ENCODE results near the gene STPG4.
"Not testable (repeated sequence)": the region's sequence is repeated elsewhere in the genome, so short reads cannot be mapped to it uniquely, and the experiment has no call there.

STPG4 gene

DNA sequence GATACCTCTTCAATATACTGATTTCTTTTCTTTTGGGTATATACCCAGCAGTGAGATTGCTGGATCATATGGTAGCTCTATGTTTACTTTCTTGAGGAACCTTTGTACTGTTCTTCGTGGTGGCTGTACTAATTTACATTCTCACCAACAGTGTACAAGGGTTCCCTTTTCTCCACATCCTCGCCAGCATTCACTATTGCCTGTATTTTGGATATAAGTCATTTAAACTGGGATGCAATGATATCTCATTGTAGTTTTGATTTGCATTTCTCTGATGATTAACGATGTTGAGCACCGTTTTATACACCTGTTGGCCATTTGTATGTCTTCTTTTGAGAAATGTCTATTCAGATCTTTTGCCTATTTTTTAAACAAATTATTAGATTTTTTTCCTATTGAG is 30.4 kb downstream of the STPG4 start:
- FAIRE-seq: not testable (repeated sequence)

DNA sequence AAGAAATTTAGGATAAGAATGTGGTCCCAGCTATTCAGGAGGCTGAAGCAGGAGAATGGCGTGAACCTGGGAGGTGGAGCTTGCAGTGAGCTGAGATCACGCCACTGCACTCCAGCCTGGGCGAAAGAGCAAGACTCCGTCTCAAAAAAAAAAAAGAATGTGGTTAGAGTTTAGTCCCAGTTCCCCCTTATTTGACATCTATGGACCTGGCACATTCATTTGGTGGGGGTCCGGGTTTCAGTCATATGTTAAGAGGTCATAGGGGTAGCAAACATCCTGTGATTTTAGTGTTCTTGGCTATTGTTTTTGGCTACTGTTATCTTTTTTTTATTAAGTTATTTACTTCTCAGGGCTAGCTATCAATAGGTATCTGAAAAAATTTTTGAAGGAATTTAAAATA is 34.7 kb downstream of the STPG4 start:
- FAIRE-seq: not testable (repeated sequence)

DNA sequence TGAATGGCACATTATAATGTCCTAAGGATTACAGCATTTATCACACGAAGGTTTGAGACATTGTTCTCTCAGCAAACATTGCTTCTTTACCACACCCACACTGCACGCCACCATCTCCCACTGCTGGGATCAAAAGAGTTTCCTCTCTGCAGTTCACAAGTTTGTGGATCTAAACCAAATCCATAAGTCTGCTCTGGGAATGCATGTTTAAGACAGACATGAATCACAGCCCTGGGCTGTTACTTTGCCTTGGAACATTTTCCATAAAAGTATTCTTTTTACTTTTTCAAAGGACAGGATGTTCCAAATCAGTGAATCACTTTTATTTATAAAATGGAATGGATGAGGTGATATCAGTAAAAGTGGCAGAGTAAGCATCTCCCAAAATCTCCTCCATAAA is 36.1 kb downstream of the STPG4 start:
- no peak for FAIRE-seq

GRCh38 chr2:47118581-47118980 is 36.5 kb downstream of the STPG4 start:
- FAIRE-seq: no peak

DNA sequence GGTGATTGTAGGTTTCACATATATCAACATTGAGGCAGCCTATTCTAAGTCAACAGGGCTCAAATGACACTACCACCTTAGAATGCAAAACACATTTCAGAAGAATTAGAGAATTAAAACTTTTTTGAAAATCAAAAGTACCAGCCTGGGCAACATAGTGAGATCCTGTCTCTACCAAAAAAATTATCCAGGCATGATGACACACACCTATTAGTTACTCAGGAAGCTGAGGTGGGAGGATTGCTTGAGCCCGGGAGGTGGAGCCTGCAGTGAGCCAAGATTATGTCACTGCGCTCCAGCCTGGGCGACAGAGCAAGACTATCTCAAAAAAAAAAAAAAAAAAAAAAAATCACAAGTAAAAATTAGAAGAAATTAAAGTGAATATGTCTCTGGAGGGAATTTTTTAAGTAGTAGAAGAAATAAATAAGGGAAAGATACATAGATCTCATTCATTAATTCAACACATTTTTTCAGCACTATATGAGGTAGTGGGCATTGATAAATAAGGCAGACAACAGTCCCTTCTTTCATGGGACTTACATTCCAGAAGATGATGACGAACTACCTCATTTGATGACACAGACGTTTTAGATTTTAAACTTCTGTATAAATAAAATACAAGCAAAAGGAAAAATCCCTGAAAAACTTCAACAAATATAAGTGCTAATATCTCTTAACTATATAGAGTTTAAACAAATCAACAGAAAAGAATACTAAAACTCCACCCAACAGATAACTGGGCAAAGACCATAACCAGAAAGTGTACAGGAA is 42.3 kb downstream of the STPG4 start:
- no peak for FAIRE-seq

DNA sequence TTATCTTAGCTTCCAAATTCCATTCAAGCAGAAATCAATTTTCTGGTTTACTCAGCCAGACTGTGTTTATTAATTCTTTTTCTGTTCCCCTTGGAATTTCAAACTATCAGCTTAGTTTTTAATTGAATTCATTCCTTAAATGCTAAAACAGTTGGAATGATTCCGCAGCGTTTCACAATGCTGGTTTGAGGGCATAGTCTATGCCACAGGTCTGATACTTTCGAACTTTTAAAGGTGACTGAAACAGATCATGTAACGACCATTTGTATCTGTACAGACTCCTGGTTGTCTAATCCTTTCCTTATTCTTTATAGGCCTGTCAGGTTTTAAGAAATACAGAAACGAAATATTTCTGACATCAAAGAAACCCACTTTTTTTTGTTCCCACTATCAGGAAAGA is 45.4 kb downstream of the STPG4 start:
- no peak for FAIRE-seq

GRCh38 chr2:47109007-47109375 is 46.1 kb downstream of the STPG4 start:
- no peak for FAIRE-seq

DNA sequence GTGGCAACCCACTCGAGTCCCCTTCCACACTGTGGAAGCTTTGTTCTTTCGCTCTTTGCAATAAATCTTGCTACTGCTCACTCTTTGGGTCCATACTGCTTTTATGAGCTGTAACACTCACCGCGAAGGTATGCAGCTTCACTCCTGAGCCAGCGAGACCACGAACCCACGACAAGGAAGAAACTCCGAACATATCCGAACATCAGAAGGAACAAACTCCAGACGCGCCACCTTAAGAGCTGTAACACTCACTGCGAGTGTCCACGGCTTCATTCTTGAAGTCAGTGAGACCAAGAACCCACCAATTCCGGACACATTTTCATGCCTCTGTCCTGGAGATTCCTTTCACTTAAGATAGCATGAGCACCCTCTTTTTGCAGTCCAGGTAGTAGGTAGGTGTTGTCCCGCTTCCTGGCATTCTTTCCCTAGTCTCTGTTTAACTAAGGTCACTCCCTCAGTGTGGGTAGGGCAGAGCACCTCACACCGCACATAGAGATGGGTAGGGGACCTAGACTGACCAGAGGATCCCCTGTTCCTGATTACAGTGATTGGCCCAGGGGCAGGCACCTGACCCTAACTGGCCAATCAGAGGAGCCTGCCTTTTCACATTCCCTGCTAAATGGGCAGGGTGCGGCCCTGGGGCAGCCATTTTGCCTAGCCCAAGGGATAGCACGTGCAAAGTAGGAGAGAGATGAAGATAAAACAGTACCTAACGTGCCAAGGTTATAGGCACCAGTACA is 46.7 kb downstream of the STPG4 start:
- not testable (repeated sequence) for FAIRE-seq

- FAIRE-seq: not testable (repeated sequence)
Observed at GRCh38 chr2:47107201-47107600, 47.9 kb downstream of the STPG4 start.

GRCh38 chr2:47106231-47106630 is 48.9 kb downstream of the STPG4 start:
- FAIRE-seq: not testable (repeated sequence)

- not testable (repeated sequence) for FAIRE-seq
Observed at GRCh38 chr2:47099712-47100111, 55.4 kb downstream of the STPG4 start.

GRCh38 chr2:47098953-47099352 is 56.2 kb downstream of the STPG4 start:
- FAIRE-seq: no peak

DNA sequence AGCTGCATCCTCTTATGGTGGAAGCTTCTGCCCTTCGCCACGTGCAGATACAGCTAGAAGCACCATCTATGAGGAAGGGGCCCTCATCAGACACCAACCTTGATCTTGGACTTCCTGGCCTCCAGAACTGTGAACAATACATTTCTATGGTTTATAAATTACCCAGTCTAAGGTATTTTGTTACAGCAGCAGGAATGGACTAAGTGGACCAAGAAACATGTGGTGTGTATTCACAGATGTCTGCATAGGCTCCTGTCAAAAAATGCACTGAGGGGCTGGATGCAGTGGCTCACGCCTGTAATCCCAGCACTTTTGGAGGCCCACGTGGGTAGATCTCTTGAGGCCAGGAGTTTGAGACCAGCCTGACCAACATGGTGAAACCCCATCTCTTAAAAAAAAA is 57.5 kb downstream of the STPG4 start:
- no peak for FAIRE-seq

DNA sequence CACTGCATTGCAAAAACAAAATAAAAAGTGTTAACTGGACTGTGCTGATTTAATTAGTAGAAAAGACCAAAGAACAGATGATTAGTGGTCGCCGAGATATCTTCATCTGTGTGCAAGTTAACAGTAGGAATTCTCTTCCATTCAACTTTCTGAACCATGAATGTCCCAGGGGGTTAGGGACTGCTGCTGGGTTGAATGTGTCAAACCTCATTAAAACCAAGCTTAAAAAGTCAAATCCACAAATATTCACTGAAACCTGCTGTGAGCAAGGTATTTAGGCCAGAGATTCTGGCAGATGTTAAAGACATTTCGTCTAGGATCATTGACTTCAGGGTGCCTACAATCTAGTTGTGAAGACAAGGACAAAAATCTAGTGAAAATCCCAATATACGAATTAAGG is 58.7 kb downstream of the STPG4 start:
- FAIRE-seq: no peak

DNA sequence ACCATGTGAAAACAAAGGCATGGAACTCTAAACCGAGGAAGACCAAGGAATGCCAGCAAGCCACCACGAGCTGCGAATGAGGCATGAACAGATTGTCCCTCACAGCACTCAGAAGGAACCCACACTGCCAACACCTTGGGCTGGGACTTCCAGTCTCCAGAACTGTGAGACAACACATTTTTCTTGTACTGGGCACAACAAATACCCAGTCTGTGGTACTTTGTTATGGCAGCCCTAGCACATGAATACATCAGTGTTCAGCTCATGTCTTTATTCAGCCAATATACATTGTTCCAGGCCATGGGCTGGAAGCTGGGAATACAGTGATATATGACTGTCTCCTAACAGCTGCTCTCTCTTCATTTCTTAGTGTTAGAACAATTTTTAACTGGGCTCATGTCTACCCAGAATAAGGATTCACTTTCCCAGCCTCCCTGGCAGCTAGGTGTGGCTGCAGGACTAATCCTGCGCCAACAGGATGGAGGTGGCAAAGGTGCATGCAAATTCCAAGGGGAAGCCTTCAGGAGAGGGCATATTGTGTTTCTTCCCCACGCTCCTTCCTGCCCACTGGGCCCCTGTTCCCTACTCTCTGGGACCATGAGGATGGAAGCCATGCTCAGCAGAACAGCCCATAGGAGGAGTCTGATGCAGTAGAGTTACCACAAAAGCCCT is 59.6 kb downstream of the STPG4 start:
- FAIRE-seq: no peak

GRCh38 chr2:47094511-47095142 is 60.5 kb downstream of the STPG4 start:
- FAIRE-seq: no peak

- FAIRE-seq: no peak
Observed at GRCh38 chr2:47093626-47094025, 61.5 kb downstream of the STPG4 start.

DNA sequence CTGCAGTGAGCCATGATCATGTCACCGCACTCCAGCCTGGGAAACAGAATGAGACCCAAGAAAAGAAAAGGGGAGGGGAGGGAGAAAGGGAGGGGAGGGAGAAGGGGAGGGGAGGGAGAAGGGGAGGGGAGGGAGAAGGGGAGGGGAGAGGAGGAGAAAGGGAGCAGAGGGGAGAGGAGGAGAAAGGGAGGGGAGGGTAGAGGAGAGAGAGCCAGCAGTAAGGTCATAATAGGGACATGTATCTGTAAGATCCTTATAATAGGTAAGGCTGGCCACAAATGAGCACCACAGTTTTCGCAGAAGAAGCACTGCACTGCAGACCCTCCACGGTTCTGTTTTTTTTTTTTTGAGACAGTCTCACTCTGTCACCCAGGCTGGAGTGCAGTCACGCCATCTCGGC is 62.6 kb downstream of the STPG4 start:
- no peak for FAIRE-seq

- no peak for FAIRE-seq
Observed at GRCh38 chr2:47091118-47091517, 64.0 kb downstream of the STPG4 start.

- no peak for FAIRE-seq
Observed at GRCh38 chr2:47089083-47089464, 66.0 kb downstream of the STPG4 start.

DNA sequence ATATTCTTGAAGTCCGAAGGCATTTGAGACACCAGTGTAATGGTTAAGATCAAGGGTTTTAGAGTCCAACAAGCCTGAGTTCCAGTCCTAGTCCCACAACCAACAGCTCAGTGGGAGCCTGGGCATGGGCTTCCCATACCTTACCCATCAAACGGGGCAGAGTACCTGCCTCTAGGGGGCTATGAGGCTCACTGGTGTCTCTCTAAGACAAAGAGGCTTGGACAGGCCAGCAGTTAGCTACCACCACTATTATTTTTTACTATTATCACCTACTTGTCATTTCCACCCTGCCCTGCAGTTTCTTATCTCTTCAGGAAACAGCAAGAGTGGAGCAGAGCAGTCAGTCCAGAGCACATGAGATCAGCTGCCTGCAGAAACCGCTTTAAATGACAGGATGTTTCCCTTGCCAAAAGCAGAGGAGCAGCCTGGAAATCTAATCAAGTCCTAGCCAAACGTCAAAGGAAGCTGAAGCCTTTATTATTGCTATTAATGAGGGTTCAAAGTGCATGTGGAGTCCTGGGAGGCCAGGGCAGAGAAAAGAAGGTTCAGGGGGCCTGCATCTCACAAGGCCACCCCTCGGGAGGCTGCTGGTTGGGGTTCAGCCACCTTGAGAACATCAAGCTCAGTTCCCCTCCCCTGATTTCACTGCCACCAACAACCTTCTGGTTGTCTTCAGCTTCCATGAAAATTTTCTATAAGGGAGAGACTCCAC is 66.6 kb downstream of the STPG4 start:
- no peak for FAIRE-seq

DNA sequence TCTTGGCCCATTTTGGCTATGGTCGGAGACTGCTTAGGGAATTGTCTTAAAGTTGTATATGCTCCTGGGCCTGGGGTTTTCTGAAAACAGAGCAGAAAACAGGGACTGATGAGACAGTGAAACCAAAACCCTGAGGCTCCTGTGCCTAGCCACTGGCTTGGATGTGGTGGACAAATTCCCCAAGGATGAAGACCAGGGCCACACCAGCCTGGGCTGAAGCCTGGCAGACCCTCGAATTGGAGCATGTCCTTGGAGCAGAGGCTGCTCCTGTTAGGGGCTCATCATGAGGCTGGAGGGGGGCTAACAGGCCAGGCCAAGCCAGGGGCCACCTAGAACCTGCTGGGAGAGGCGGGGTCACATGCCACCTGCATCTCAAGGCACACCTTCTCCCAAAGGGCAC is 68.1 kb downstream of the STPG4 start:
- no peak for FAIRE-seq

- no peak for FAIRE-seq
Observed at GRCh38 chr2:47086571-47086970, 68.5 kb downstream of the STPG4 start.

Measured in G401.6 (cell line).